ENCODE data around the gene DENR. TPM values are rescaled to one million over a fixed set of nuclear protein-coding genes. Genes with fewer than 3 reads are reported as not detected.

Gene DENR
- total RNA-seq, 2 donors from 2014 or later, result 16.4 to 37.2 TPM

DNA sequence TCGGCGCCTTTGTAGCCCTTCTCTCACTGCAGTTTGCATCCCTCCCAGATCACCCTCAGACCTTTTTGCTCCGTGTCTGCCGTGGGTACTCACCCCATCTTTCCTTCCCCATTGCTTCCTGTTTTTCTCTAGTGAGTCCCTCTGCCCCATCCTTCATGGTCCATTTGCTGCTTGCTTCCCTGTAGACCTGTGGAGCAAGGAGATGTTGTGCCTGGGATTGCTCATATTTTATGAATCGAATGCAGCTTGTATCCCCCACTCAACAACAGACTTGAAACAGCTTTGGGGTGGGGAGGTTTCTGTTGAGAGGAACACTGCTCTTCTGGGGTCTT lies 661 bp downstream of the DENR start:
- Histone ChIP-seq H3K36me3 (peaks cover 10% of the 10 kb centered on the region), H3K9me3 (no peaks in the 10 kb centered on the region), H3K4me1 (ENCODE audit: control insufficient read depth in 1 of 2, low read depth in 2 of 2) (peaks cover 8 to 11% of the 10 kb centered on the region in 2 donors), H3K27me3 (replicated peaks; ENCODE audit: insufficient read depth) (no peaks in the 10 kb centered on the region), H3K4me3 (peak overlapping the region; percentile 88), H3K27ac (peak overlapping the region; percentile 53 to 61)
- TF ChIP-seq, protein P1, sequence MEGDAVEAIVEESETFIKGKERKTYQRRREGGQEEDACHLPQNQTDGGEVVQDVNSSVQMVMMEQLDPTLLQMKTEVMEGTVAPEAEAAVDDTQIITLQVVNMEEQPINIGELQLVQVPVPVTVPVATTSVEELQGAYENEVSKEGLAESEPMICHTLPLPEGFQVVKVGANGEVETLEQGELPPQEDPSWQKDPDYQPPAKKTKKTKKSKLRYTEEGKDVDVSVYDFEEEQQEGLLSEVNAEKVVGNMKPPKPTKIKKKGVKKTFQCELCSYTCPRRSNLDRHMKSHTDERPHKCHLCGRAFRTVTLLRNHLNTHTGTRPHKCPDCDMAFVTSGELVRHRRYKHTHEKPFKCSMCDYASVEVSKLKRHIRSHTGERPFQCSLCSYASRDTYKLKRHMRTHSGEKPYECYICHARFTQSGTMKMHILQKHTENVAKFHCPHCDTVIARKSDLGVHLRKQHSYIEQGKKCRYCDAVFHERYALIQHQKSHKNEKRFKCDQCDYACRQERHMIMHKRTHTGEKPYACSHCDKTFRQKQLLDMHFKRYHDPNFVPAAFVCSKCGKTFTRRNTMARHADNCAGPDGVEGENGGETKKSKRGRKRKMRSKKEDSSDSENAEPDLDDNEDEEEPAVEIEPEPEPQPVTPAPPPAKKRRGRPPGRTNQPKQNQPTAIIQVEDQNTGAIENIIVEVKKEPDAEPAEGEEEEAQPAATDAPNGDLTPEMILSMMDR (IDR thresholded peaks at IDR 0.05), result no peak
- ATAC-seq (ENCODE audit: insufficient number of reproducible peaks, low FRiP score, low read depth), result no peak
- DNase-seq (ENCODE audit: low spot score), result no peak

DNA sequence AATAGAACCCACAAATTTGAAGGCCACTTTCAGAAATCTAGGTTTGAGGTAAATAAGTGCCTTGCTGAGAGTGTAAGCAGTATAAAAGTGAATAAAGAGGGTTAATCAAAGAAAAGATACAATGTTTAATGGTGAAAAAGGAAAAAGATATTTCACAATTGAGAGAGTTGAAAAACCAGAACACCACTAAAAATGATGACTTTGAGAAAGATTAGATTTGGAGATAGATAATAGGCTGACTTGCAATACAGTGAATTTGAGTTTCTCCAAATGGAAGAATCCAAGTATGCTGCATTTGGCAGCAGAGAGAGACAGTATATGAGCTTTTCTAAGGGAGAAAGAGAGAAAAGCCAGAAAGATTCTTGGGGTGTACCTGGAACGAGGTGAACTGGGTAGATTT lies 2.2 kb downstream of the DENR start:
- Histone ChIP-seq H3K4me1 (ENCODE audit: control insufficient read depth in 1 of 2, low read depth in 2 of 2) (peaks cover 8 to 11% of the 10 kb centered on the region in 2 donors), H3K27me3 (replicated peaks; ENCODE audit: insufficient read depth) (no peaks in the 10 kb centered on the region), H3K36me3 (peaks cover 13% of the 10 kb centered on the region), H3K4me3 (no peak overlapping the region), H3K27ac (no peak overlapping the region), H3K9me3 (no peaks in the 10 kb centered on the region)
- no peak for DNase-seq (ENCODE audit: low spot score)
- no peak for ATAC-seq (ENCODE audit: insufficient number of reproducible peaks, low FRiP score, low read depth)
- TF ChIP-seq, protein P1 (IDR thresholded peaks at IDR 0.05), result no peak

DNA sequence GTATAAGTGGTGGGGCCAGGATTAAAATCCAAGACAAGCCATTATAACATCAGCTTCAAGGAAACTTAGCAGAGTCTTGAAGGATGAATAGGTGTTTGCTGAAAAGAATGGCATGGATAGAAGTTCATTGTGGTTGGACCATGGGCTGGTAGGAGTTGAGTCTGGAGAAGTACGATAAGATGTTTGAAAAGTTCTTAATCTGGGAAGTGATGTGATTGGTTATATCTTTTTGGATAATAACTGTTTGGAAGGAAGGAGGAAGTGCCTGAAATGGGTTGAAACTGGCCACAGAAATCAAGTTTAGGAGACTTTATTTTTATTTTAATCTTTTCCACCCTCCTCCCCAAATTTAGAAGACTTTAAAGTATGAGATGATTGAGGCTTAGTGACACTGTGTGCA lies 4.9 kb downstream of the DENR start:
- H3K9me3 ChIP-seq, result no peaks in the 10 kb centered on the region
- no peak overlapping the region for H3K27ac ChIP-seq
- TF ChIP-seq, protein P1 (IDR thresholded peaks at IDR 0.05), result no peak
- peaks cover 8 to 11% of the 10 kb centered on the region in 2 donors for H3K4me1 ChIP-seq (ENCODE audit: control insufficient read depth in 1 of 2, low read depth in 2 of 2)
- H3K36me3 ChIP-seq, result peaks cover 23% of the 10 kb centered on the region
- H3K27me3 ChIP-seq (replicated peaks; ENCODE audit: insufficient read depth), result no peaks in the 10 kb centered on the region
- no peak overlapping the region for H3K4me3 ChIP-seq
- DNase-seq (ENCODE audit: low spot score), result no peak
- ATAC-seq (ENCODE audit: insufficient number of reproducible peaks, low FRiP score, low read depth), result no peak

DNA sequence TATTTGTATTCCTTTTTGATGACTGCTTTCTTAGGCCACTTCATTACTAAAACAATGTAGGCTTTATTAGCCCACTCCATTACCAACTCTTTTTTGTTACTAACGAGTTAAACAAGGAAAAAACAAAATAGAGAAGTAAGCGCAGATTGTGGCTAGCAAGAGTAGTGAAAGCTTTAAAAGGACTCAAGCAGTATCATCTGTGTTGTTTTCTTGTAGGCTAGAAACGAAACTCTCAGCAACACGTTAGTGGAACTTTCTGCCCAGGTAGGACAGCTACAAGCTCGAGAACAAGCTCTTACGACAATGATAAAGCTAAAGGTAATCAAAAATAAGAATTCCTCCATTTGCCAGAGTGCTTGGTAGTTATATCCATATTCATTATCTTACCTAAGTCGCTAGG lies 32.9 kb downstream of the DENR start:
- Histone ChIP-seq H3K36me3 (no peaks in the 10 kb centered on the region), H3K9me3 (no peaks in the 10 kb centered on the region), H3K27me3 (replicated peaks; ENCODE audit: insufficient read depth) (no peaks in the 10 kb centered on the region), H3K27ac (no peak overlapping the region), H3K4me3 (no peak overlapping the region), H3K4me1 (ENCODE audit: control insufficient read depth in 1 of 2, low read depth in 2 of 2) (no peaks in the 10 kb centered on the region)
- no peak for ATAC-seq (ENCODE audit: insufficient number of reproducible peaks, low FRiP score, low read depth)
- TF ChIP-seq, protein P1 (IDR thresholded peaks at IDR 0.05), result no peak
- no peak for DNase-seq (ENCODE audit: low spot score)

DNA sequence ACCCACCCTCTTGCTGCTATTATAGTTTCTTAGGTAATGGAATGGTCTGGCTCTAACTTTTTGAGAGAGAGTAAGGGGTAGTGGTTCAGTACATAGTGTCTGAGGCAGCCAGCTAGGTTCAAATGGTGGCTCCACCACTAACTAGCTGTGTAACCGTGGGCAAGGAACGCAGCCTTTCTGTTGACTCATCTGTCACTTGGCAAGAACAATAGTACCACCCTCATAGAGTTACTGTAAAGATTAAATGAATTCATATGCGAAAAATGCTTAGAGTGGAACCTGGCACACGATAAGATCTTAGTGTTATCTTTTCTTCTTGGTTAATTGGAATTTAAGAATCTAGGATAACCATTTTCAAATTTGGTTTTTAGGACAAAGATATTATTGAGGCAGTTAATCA lies 35.8 kb downstream of the DENR start:
- DNase-seq (ENCODE audit: low spot score) (no peak), ATAC-seq (ENCODE audit: insufficient number of reproducible peaks, low FRiP score, low read depth) (no peak)
- no peaks in the 10 kb centered on the region for H3K36me3 ChIP-seq
- no peak overlapping the region for H3K27ac ChIP-seq
- no peaks in the 10 kb centered on the region for H3K9me3 ChIP-seq
- no peaks in the 10 kb centered on the region for H3K4me1 ChIP-seq (ENCODE audit: control insufficient read depth in 1 of 2, low read depth in 2 of 2)
- H3K4me3 ChIP-seq, result no peak overlapping the region
- TF ChIP-seq, protein P1 (IDR thresholded peaks at IDR 0.05), result no peak
- no peaks in the 10 kb centered on the region for H3K27me3 ChIP-seq (replicated peaks; ENCODE audit: insufficient read depth)

Data from thoracic aorta (tissue), 2 donors.